CD4-positive, CD25-positive, alpha-beta regulatory T cell (primary cell): ENCODE results near the gene PSMD1. TPM values are rescaled to one million over a fixed set of nuclear protein-coding genes. Genes with fewer than 3 reads are reported as not detected.

Experiments
- ATAC-seq, 2 donors: fragments of 150-1000 bp; cut with Tn5 transposase; one replicate each; pipeline ENCODE4 v1.10.0; 2021; ENCODE audit warnings: low read depth in 2 of 2, moderate number of reproducible peaks in 2 of 2, moderate library complexity in 1 of 2
- DNase-seq, 3 donors: peaks; one replicate each; pipeline versions ENCODE4 v3.0.0 to v3.0.0-alpha.2; 2012 to 2022; ENCODE audit warnings: mixed read lengths in 1 of 3
- H3K27ac ChIP-seq: one replicate; pipeline ENCODE4 v1.7.0; 2013; ENCODE audit warnings: mild to moderate bottlenecking, low read length; ENCODE audit not compliant: insufficient read depth, poor library complexity, severe bottlenecking
- H3K27me3 ChIP-seq: one replicate; pipeline ENCODE4 v1.7.0; 2013; ENCODE audit warnings: low read length; ENCODE audit not compliant: control insufficient read depth, insufficient read depth
- H3K36me3 ChIP-seq: one replicate; pipeline ENCODE4 v1.7.0; 2013; ENCODE audit warnings: mild to moderate bottlenecking, low read length, moderate library complexity; ENCODE audit not compliant: control insufficient read depth, insufficient read depth
- H3K4me1 ChIP-seq: 2 replicates; pipeline ENCODE4 v1.7.0; 2013; ENCODE audit warnings: mild to moderate bottlenecking, low read length; ENCODE audit not compliant: insufficient read depth, control insufficient read depth, poor library complexity, severe bottlenecking
- H3K4me3 ChIP-seq: one replicate; pipeline ENCODE4 v1.7.0; 2013; ENCODE audit warnings: low read depth, mild to moderate bottlenecking, low read length, moderate library complexity
- H3K9me3 ChIP-seq, 2 experiments: 1 replicate in 1 of 2; 2 replicates in 1 of 2; pipeline ENCODE4 v1.7.0; 2013; ENCODE audit warnings: low read length in 2 of 2, mild to moderate bottlenecking in 1 of 2, moderate library complexity in 1 of 2; ENCODE audit not compliant: control insufficient read depth in 2 of 2
- H3K27ac Mint-ChIP-seq, 3 donors: one replicate each; pipeline ENCODE4 v1.8.0; 2020 to 2022; ENCODE audit warnings: mild to moderate bottlenecking in 3 of 3, mixed read lengths in 3 of 3, moderate library complexity in 2 of 3
- H3K27me3 Mint-ChIP-seq: one replicate; pipeline ENCODE4 v1.8.0; 2022; ENCODE audit warnings: mild to moderate bottlenecking, mixed read lengths
- H3K36me3 Mint-ChIP-seq: one replicate; pipeline ENCODE4 v1.8.0; 2020; ENCODE audit warnings: mixed read lengths
- H3K4me1 Mint-ChIP-seq, 4 donors: one replicate each; pipeline ENCODE4 v1.8.0; 2020 to 2022; ENCODE audit warnings: mixed read lengths in 4 of 4, mild to moderate bottlenecking in 1 of 4
- H3K4me3 Mint-ChIP-seq, 4 donors: one replicate each; pipeline ENCODE4 v1.8.0; 2020 to 2022; ENCODE audit warnings: mild to moderate bottlenecking in 4 of 4, mixed read lengths in 4 of 4, moderate library complexity in 3 of 4
- H3K9me3 Mint-ChIP-seq, 7 donors: one replicate each; pipeline ENCODE4 v1.8.0; 2020 to 2022; ENCODE audit warnings: mixed read lengths in 7 of 7, mild to moderate bottlenecking in 3 of 7, moderate library complexity in 2 of 7
- polyA plus RNA-seq, 4 donors: library from polyadenylated mRNA; unstranded; fragments of 300-500 nt; fragmentation: Illumina TruSeq; gene quantifications; one replicate each; pipeline ENCODE4 v1.2.3, GENCODE V29; 2021
- total RNA-seq: library from RNA; stranded (reverse); gene quantifications from one replicate; pipeline ENCODE4 v1.2.3, GENCODE V29; 2022

Gene PSMD1
- total and polyA plus RNA-seq, 5 donors from 2014 or later, result 45.0 to 70.7 (median 61.5) TPM

GRCh38 chr2:231163414-231164095 is 106.9 kb downstream of the PSMD1 start:
- H3K27ac Mint-ChIP-seq, result no peak overlapping the region

GRCh38 chr2:231167745-231168459 is 111.2 kb downstream of the PSMD1 start:
- Mint-ChIP-seq H3K4me1 (peaks cover 0 to 6% (median 3%) of the 10 kb centered on the region in 4 donors), H3K27ac (peak overlapping the region in 2 of 3 donors; percentile 38 to 60), H3K9me3 (no peaks in the 10 kb centered on the region), H3K4me3 (no peak overlapping the region), H3K36me3 (peaks cover 54% of the 10 kb centered on the region), H3K27me3 (no peaks in the 10 kb centered on the region)
- Histone ChIP-seq H3K27ac (no peak overlapping the region), H3K4me3 (no peak overlapping the region), H3K27me3 (no peaks in the 10 kb centered on the region), H3K36me3 (peaks cover 58% of the 10 kb centered on the region), H3K4me1 (no peaks in the 10 kb centered on the region), H3K9me3 (no peaks in the 10 kb centered on the region)
- DNase-seq (no peak), ATAC-seq (no peak)

More at GRCh38 chr2:231163414-231164095, 106.9 kb downstream of the PSMD1 start:
- H3K36me3 ChIP-seq, result peaks cover 42% of the 10 kb centered on the region
- H3K27me3 Mint-ChIP-seq, result no peaks in the 10 kb centered on the region
- H3K27ac ChIP-seq, result no peak overlapping the region
- ATAC-seq (no peak), DNase-seq (no peak)
- H3K9me3 Mint-ChIP-seq, result no peaks in the 10 kb centered on the region
- no peaks in the 10 kb centered on the region for H3K27me3 ChIP-seq
- no peak overlapping the region for H3K4me3 ChIP-seq
- H3K4me1 Mint-ChIP-seq, result peaks cover 8 to 23% (median 16%) of the 10 kb centered on the region in 4 donors
- peaks cover 44% of the 10 kb centered on the region for H3K36me3 Mint-ChIP-seq
- no peaks in the 10 kb centered on the region for H3K9me3 ChIP-seq
- peaks cover 5% of the 10 kb centered on the region for H3K4me1 ChIP-seq
- H3K4me3 Mint-ChIP-seq, result no peak overlapping the region

GRCh38 chr2:231168460-231169139 is 111.9 kb downstream of the PSMD1 start:
- Histone ChIP-seq H3K36me3 (peaks cover 56% of the 10 kb centered on the region), H3K4me3 (no peak overlapping the region), H3K27ac (no peak overlapping the region), H3K9me3 (no peaks in the 10 kb centered on the region), H3K27me3 (no peaks in the 10 kb centered on the region), H3K4me1 (no peaks in the 10 kb centered on the region)
- Mint-ChIP-seq H3K27me3 (no peaks in the 10 kb centered on the region), H3K36me3 (peaks cover 50% of the 10 kb centered on the region), H3K4me1 (peaks cover 0 to 6% (median 3%) of the 10 kb centered on the region in 4 donors), H3K27ac (peak overlapping the region in 1 of 3 donors; percentile 68), H3K9me3 (no peaks in the 10 kb centered on the region), H3K4me3 (no peak overlapping the region)
- no peak for DNase-seq
- no peak for ATAC-seq

GRCh38 chr2:231169488-231169887 is 112.8 kb downstream of the PSMD1 start:
- H3K36me3 ChIP-seq, result peaks cover 49% of the 10 kb centered on the region
- no peaks in the 10 kb centered on the region for H3K9me3 Mint-ChIP-seq
- no peak overlapping the region for H3K4me3 Mint-ChIP-seq
- H3K9me3 ChIP-seq, result no peaks in the 10 kb centered on the region
- H3K27me3 Mint-ChIP-seq, result no peaks in the 10 kb centered on the region
- no peak overlapping the region for H3K27ac ChIP-seq
- H3K27me3 ChIP-seq, result no peaks in the 10 kb centered on the region
- H3K27ac Mint-ChIP-seq, result peak overlapping the region in 2 of 3 donors; percentile 33 to 68
- no peak overlapping the region for H3K4me3 ChIP-seq
- peaks cover 52% of the 10 kb centered on the region for H3K36me3 Mint-ChIP-seq
- H3K4me1 Mint-ChIP-seq, result peaks cover 0 to 6% (median 3%) of the 10 kb centered on the region in 4 donors
- DNase-seq, result no peak
- no peaks in the 10 kb centered on the region for H3K4me1 ChIP-seq
- no peak for ATAC-seq

GRCh38 chr2:231170055-231170454 is 113.4 kb downstream of the PSMD1 start:
- no peak for DNase-seq
- H3K27ac ChIP-seq, result no peak overlapping the region
- Mint-ChIP-seq H3K36me3 (peaks cover 53% of the 10 kb centered on the region), H3K27ac (peak overlapping the region in 2 of 3 donors; percentile 2 to 62), H3K9me3 (no peaks in the 10 kb centered on the region), H3K4me1 (peaks cover 0 to 6% (median 2%) of the 10 kb centered on the region in 4 donors), H3K27me3 (no peaks in the 10 kb centered on the region), H3K4me3 (no peak overlapping the region)
- ATAC-seq, result no peak
- peaks cover 46% of the 10 kb centered on the region for H3K36me3 ChIP-seq
- no peak overlapping the region for H3K4me3 ChIP-seq
- no peaks in the 10 kb centered on the region for H3K27me3 ChIP-seq
- H3K4me1 ChIP-seq, result no peaks in the 10 kb centered on the region
- no peaks in the 10 kb centered on the region for H3K9me3 ChIP-seq

GRCh38 chr2:231172025-231172424 is 115.4 kb downstream of the PSMD1 start:
- H3K36me3 Mint-ChIP-seq, result peaks cover 54% of the 10 kb centered on the region
- H3K27ac Mint-ChIP-seq, result no peak overlapping the region
- Histone ChIP-seq H3K27me3 (no peaks in the 10 kb centered on the region), H3K4me3 (no peak overlapping the region), H3K27ac (no peak overlapping the region), H3K36me3 (peaks cover 29% of the 10 kb centered on the region), H3K4me1 (no peaks in the 10 kb centered on the region), H3K9me3 (no peaks in the 10 kb centered on the region)
- no peak overlapping the region for H3K4me3 Mint-ChIP-seq
- peaks cover 0 to 6% (median 3%) of the 10 kb centered on the region in 4 donors for H3K4me1 Mint-ChIP-seq
- DNase-seq, result no peak
- no peaks in the 10 kb centered on the region for H3K27me3 Mint-ChIP-seq
- H3K9me3 Mint-ChIP-seq, result no peaks in the 10 kb centered on the region
- ATAC-seq, result no peak

DNA sequence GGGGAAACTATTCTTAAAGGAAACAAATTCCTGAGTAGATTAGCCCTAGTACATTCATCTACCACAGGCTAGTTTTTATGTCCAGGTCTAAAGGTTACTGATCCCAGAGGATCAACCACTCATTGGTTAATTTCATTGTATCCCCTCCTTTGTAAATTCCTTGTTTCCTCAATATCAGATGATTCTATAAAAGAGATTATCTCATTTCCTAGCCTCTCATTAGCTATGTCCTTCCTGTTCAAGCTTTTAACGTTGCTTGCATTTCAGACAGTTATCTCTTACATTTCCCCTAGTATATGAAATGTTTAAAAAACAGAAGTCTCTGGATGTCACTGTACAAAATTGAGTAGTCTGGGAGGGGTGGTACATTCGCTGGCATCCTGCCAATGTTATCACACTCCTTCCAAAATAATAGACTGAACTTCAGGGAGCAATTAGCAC is 117.6 kb downstream of the PSMD1 start:
- H3K9me3 Mint-ChIP-seq, result no peaks in the 10 kb centered on the region
- no peak for ATAC-seq
- Histone ChIP-seq H3K4me1 (no peaks in the 10 kb centered on the region), H3K36me3 (peaks cover 20% of the 10 kb centered on the region), H3K27ac (no peak overlapping the region), H3K27me3 (no peaks in the 10 kb centered on the region), H3K9me3 (no peaks in the 10 kb centered on the region), H3K4me3 (no peak overlapping the region)
- DNase-seq, result no peak
- H3K27ac Mint-ChIP-seq, result no peak overlapping the region
- peaks cover 43% of the 10 kb centered on the region for H3K36me3 Mint-ChIP-seq
- peaks cover 0 to 3% (median 0%) of the 10 kb centered on the region in 4 donors for H3K4me1 Mint-ChIP-seq
- H3K27me3 Mint-ChIP-seq, result no peaks in the 10 kb centered on the region
- H3K4me3 Mint-ChIP-seq, result no peak overlapping the region
